Bronchial epithelial cell (primary cell): Measurements from ENCODE around the gene FASTKD1. TPM values are rescaled to one million over a fixed set of nuclear protein-coding genes. Genes with fewer than 3 reads are reported as not detected.
A peak's percentile ranks its signal among the peaks of the same experiment; 100 is the strongest.

Source experiments
- DNase-seq: peaks from one replicate; pipeline ENCODE4 v3.0.0-alpha.2; 2010; ENCODE audit warnings: low read depth
- FAIRE-seq: peaks from 2 replicates; lab custom pipeline; 2011; peaks lifted over from hg19 to GRCh38; lab: Jason Lieb, UNC
- H3K27me3 ChIP-seq: 2 replicates; pipeline ENCODE4 v1.5.1; 2011; ENCODE audit warnings: low read length; ENCODE audit not compliant: control insufficient read depth, insufficient read depth
- H3K36me3 ChIP-seq: 2 replicates; pipeline ENCODE4 v1.5.1; 2011; ENCODE audit warnings: low read length; ENCODE audit not compliant: control insufficient read depth, insufficient read depth
- H3K4me3 ChIP-seq: 2 replicates; pipeline ENCODE4 v1.5.1; 2011; ENCODE audit warnings: mild to moderate bottlenecking, low read depth, low read length, control low read depth
- total RNA-seq: library from RNA; depleted of rRNA; stranded (reverse); fragments of >200 nt; gene quantifications from 2 replicates; pipeline ENCODE4 v1.2.1, GENCODE V29; 2014
- TF ChIP-seq, protein P1 (sequence below): IDR thresholded peaks from 2 replicates; pipeline ENCODE4 v1.5.1; 2011; ENCODE audit warnings: mild to moderate bottlenecking, moderate library complexity, low read length, control low read depth, inconsistent platforms; ENCODE audit not compliant: insufficient read depth, severe bottlenecking

FASTKD1 gene
- total RNA-seq, 1 donor from 2014 or later: 15.8 TPM

DNA sequence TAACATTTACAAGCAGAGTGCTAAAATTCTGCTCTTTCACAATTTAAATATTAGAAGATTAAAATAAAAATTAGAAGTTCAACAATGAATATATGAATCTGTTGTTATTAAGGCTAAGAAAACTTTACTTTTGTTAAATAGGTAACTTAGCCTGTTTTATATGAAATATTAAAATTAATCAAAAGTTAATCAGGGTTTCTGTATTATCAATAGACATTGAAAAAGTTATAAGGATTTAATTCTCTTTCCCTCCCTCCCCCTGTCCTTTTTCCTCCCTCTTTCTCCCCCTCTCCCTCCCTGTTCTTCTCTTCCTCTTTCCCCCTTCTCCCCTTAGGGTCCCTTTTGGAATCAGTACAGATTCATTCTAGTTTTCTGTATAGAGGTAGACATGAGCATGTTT is 82.3 kb downstream of the FASTKD1 start:
- no peaks in the 10 kb centered on the region for H3K36me3 ChIP-seq
- H3K27me3 ChIP-seq: no peaks in the 10 kb centered on the region
- TF ChIP-seq, protein P1, sequence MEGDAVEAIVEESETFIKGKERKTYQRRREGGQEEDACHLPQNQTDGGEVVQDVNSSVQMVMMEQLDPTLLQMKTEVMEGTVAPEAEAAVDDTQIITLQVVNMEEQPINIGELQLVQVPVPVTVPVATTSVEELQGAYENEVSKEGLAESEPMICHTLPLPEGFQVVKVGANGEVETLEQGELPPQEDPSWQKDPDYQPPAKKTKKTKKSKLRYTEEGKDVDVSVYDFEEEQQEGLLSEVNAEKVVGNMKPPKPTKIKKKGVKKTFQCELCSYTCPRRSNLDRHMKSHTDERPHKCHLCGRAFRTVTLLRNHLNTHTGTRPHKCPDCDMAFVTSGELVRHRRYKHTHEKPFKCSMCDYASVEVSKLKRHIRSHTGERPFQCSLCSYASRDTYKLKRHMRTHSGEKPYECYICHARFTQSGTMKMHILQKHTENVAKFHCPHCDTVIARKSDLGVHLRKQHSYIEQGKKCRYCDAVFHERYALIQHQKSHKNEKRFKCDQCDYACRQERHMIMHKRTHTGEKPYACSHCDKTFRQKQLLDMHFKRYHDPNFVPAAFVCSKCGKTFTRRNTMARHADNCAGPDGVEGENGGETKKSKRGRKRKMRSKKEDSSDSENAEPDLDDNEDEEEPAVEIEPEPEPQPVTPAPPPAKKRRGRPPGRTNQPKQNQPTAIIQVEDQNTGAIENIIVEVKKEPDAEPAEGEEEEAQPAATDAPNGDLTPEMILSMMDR: no peak
- DNase-seq (no peak), FAIRE-seq (no peak)
- H3K4me3 ChIP-seq: no peak overlapping the region

DNA sequence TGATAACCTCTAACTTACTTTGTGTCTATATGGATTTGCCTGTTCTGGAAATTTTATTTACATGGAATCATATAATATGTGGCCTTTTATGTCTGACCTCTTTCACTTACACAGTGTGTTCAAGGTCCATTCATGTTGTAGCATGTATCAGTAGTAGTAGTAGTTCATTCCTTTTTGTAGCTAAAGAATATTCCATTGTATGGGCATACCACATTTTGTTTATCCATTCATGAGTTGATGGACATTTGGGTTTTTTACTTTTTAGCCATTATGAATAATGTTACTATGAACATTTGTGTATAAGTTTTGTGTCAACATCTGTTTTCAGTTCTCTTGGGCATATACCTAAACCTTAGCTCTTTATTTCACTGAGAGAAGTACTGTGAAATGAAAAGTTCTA is 82.8 kb downstream of the FASTKD1 start:
- no peak for FAIRE-seq
- Histone ChIP-seq H3K4me3 (no peak overlapping the region), H3K36me3 (no peaks in the 10 kb centered on the region), H3K27me3 (no peaks in the 10 kb centered on the region)
- TF ChIP-seq, protein P1: no peak
- no peak for DNase-seq

DNA sequence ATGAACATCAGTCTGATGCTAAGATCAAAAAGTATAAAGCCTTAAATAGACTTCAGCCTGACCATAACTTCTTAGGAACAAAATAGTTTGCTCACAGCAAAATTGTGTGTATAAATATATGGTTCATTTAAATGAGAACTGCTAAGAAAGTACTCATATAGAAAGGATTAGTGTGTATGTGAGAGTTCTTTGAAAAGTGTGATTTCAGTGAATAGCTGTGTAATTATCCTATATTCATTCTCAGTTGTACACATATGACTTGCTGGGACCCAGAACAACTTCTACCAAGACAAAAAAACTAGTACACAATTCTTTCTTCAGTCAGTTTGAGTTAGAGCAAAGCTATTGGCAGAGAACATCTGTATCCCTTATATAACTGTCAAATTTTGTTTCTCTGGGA is 87.2 kb downstream of the FASTKD1 start:
- TF ChIP-seq, protein P1: no peak
- Histone ChIP-seq H3K36me3 (no peaks in the 10 kb centered on the region), H3K27me3 (no peaks in the 10 kb centered on the region), H3K4me3 (no peak overlapping the region)
- no peak for FAIRE-seq
- no peak for DNase-seq

DNA sequence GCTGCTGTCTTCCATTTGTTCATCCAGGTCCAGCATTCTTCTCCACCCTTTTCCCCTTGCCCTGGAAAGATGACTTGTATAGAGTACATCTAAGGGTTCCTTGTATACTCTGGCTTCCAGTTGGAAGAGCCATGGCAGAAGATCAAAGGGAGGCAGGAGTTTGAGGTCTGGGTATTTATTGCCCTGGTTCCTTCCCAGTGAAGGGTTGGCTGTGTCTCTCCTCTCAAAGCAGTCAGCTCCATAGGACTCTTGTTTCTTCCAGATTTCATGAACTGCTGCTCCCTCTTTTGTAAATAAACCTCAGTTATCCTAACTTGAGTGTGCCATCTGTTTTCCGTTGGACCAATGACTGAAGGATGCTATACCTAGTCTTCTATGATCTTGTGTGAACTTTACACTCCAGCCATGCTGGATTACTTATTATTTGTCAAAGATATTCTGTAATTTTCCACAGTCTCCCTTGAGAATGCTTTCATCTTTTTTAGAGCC is 88.0 kb downstream of the FASTKD1 start:
- Histone ChIP-seq H3K4me3 (no peak overlapping the region), H3K36me3 (no peaks in the 10 kb centered on the region), H3K27me3 (no peaks in the 10 kb centered on the region)
- TF ChIP-seq, protein P1: no peak
- DNase-seq (no peak), FAIRE-seq (no peak)

DNA sequence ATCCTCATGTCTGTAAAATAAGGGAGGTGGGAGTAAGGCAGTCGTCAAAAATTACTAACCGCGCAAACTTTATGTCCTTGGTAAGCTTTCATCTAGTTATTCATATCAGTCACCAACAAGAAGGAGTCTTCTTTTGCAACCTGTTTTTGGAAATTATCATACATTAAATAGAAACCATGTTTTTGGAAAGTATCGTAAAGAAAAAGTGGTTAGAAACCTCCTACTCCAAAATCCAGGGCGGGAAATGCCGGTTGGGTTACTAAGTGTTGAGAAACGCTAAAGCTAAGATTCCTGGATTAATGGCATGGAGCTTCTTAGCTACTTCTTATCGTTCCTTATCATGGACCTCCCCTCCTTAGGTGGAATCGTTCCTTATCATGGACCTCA is 93.6 kb downstream of the FASTKD1 start:
- Histone ChIP-seq H3K36me3 (no peaks in the 10 kb centered on the region), H3K4me3 (peak overlapping the region; percentile 75), H3K27me3 (no peaks in the 10 kb centered on the region)
- TF ChIP-seq, protein P1: no peak
- DNase-seq (peak; percentile 5), FAIRE-seq (no peak)

Other genes with a start within 250 kb of the FASTKD1 start
- gene LRP2, start 211.3 kb downstream of the FASTKD1 start, total RNA-seq: not detected in 2 replicates
- 1.3 and 3.2 TPM in 2 replicates for gene BBS5, start 94.4 kb downstream of the FASTKD1 start, total RNA-seq
- gene KLHL41, start 64.2 kb downstream of the FASTKD1 start, total RNA-seq: under 0.01 TPM in 1 of 2 replicates, not detected in the other
- 14.7 and 23.9 TPM in 2 replicates for gene PPIG, start 10.5 kb upstream of the FASTKD1 start, total RNA-seq
- not detected in 2 replicates for gene CFAP210, start 120.5 kb upstream of the FASTKD1 start, total RNA-seq
- gene PHOSPHO2, start 120.6 kb upstream of the FASTKD1 start, total RNA-seq: 2.4 and 4.0 TPM in 2 replicates
- gene KLHL23, start 160.0 kb upstream of the FASTKD1 start, total RNA-seq: 2.1 and 3.7 TPM in 2 replicates
- gene SSB, start 225.0 kb upstream of the FASTKD1 start, total RNA-seq: 62.7 and 72.7 TPM in 2 replicates